ENCODE results near the gene PSPN. TPM values are rescaled to one million over a fixed set of nuclear protein-coding genes. Genes with fewer than 3 reads are reported as not detected.
"Not testable (repeated sequence)": the region's sequence is repeated elsewhere in the genome, so short reads cannot be mapped to it uniquely, and the experiment has no call there.

The PSPN gene
- total RNA-seq, 1 donor: 1.0 TPM

- H3K27me3 ChIP-seq (ENCODE audit: insufficient read depth, low read length): no peaks in the 10 kb centered on the region
- H3K4me3 ChIP-seq (ENCODE audit: low read length): no peak overlapping the region
- no peaks in the 10 kb centered on the region for H3K9me3 ChIP-seq (ENCODE audit: low read depth, low read length)
Measured at GRCh38 chr19:6413291-6413690, 37.6 kb upstream of the PSPN start.

GRCh38 chr19:6412447-6413091 lies 36.8 kb upstream of the PSPN start:
- H3K9me3 ChIP-seq (ENCODE audit: low read depth, low read length): no peaks in the 10 kb centered on the region
- H3K4me1 ChIP-seq (ENCODE audit: insufficient read depth, low read length): no peaks in the 10 kb centered on the region
- H3K27me3 ChIP-seq (ENCODE audit: insufficient read depth, low read length): no peaks in the 10 kb centered on the region
- no peak overlapping the region for H3K4me3 ChIP-seq (ENCODE audit: low read length)

More at GRCh38 chr19:6413291-6413690, 37.6 kb upstream of the PSPN start:
- H3K4me1 ChIP-seq (ENCODE audit: insufficient read depth, low read length): no peaks in the 10 kb centered on the region

- H3K4me3 ChIP-seq (ENCODE audit: low read length): no peak overlapping the region
- no peaks in the 10 kb centered on the region for H3K27me3 ChIP-seq (ENCODE audit: insufficient read depth, low read length)
- no peaks in the 10 kb centered on the region for H3K9me3 ChIP-seq (ENCODE audit: low read depth, low read length)
- no peaks in the 10 kb centered on the region for H3K4me1 ChIP-seq (ENCODE audit: insufficient read depth, low read length)
Measured at GRCh38 chr19:6412061-6412446, 36.3 kb upstream of the PSPN start.

- Histone ChIP-seq H3K27me3 (ENCODE audit: insufficient read depth, low read length) (no peaks in the 10 kb centered on the region), H3K4me1 (ENCODE audit: insufficient read depth, low read length) (no peaks in the 10 kb centered on the region), H3K9me3 (ENCODE audit: low read depth, low read length) (no peaks in the 10 kb centered on the region), H3K4me3 (ENCODE audit: low read length) (no peak overlapping the region)
Measured at GRCh38 chr19:6409346-6409745, 33.6 kb upstream of the PSPN start.

- Histone ChIP-seq H3K4me3 (ENCODE audit: low read length) (no peak overlapping the region), H3K4me1 (ENCODE audit: insufficient read depth, low read length) (no peaks in the 10 kb centered on the region), H3K27me3 (ENCODE audit: insufficient read depth, low read length) (no peaks in the 10 kb centered on the region), H3K9me3 (ENCODE audit: low read depth, low read length) (no peaks in the 10 kb centered on the region)
Measured at GRCh38 chr19:6406401-6406800, 30.7 kb upstream of the PSPN start.

GRCh38 chr19:6402837-6403608 lies 27.3 kb upstream of the PSPN start:
- no peaks in the 10 kb centered on the region for H3K4me1 ChIP-seq (ENCODE audit: insufficient read depth, low read length)
- H3K4me3 ChIP-seq (ENCODE audit: low read length): no peak overlapping the region
- H3K9me3 ChIP-seq (ENCODE audit: low read depth, low read length): no peaks in the 10 kb centered on the region
- no peaks in the 10 kb centered on the region for H3K27me3 ChIP-seq (ENCODE audit: insufficient read depth, low read length)

GRCh38 chr19:6402058-6402457 lies 26.3 kb upstream of the PSPN start:
- H3K4me1 ChIP-seq (ENCODE audit: insufficient read depth, low read length): no peaks in the 10 kb centered on the region

GRCh38 chr19:6400062-6400944 lies 24.6 kb upstream of the PSPN start:
- not testable (repeated sequence) for H3K4me1 ChIP-seq (ENCODE audit: insufficient read depth, low read length); H3K9me3 ChIP-seq (ENCODE audit: low read depth, low read length); H3K4me3 ChIP-seq (ENCODE audit: low read length); H3K27me3 ChIP-seq (ENCODE audit: insufficient read depth, low read length)

More at GRCh38 chr19:6402058-6402457, 26.3 kb upstream of the PSPN start:
- Histone ChIP-seq H3K4me3 (ENCODE audit: low read length) (no peak overlapping the region), H3K9me3 (ENCODE audit: low read depth, low read length) (no peaks in the 10 kb centered on the region), H3K27me3 (ENCODE audit: insufficient read depth, low read length) (no peaks in the 10 kb centered on the region)

- H3K4me3 ChIP-seq (ENCODE audit: low read length): no peak overlapping the region
- peaks cover 19% of the 10 kb centered on the region for H3K4me1 ChIP-seq (ENCODE audit: insufficient read depth, low read length)
- no peaks in the 10 kb centered on the region for H3K9me3 ChIP-seq (ENCODE audit: low read depth, low read length)
- no peaks in the 10 kb centered on the region for H3K27me3 ChIP-seq (ENCODE audit: insufficient read depth, low read length)
Measured at GRCh38 chr19:6396305-6396704, 20.6 kb upstream of the PSPN start.

- Histone ChIP-seq H3K27me3 (ENCODE audit: insufficient read depth, low read length) (no peaks in the 10 kb centered on the region), H3K4me3 (ENCODE audit: low read length) (no peak overlapping the region), H3K4me1 (ENCODE audit: insufficient read depth, low read length) (peaks cover 19% of the 10 kb centered on the region), H3K9me3 (ENCODE audit: low read depth, low read length) (no peaks in the 10 kb centered on the region)
Measured at GRCh38 chr19:6394831-6395230, 19.1 kb upstream of the PSPN start.

- Histone ChIP-seq H3K9me3 (ENCODE audit: low read depth, low read length) (no peaks in the 10 kb centered on the region), H3K4me3 (ENCODE audit: low read length) (peak overlapping the region; percentile 88), H3K27me3 (ENCODE audit: insufficient read depth, low read length) (no peaks in the 10 kb centered on the region), H3K4me1 (ENCODE audit: insufficient read depth, low read length) (peaks cover 19% of the 10 kb centered on the region)
Measured at GRCh38 chr19:6393983-6394412, 18.3 kb upstream of the PSPN start.

- no peaks in the 10 kb centered on the region for H3K27me3 ChIP-seq (ENCODE audit: insufficient read depth, low read length)
- no peaks in the 10 kb centered on the region for H3K9me3 ChIP-seq (ENCODE audit: low read depth, low read length)
- H3K4me3 ChIP-seq (ENCODE audit: low read length): peak within 1 kb of the TSS; percentile 88
- H3K4me1 ChIP-seq (ENCODE audit: insufficient read depth, low read length): peaks cover 19% of the 10 kb centered on the region
Measured at GRCh38 chr19:6393074-6393982, 17.6 kb upstream of the PSPN start, which contains the start of gene GTF2F1. TSS of gene GTF2F1 (minus strand) at chr19:6393164. CDS start at chr19:6392995, 169 bp downstream.

- H3K4me3 ChIP-seq (ENCODE audit: low read length): peak overlapping the region; percentile 88
- peaks cover 19% of the 10 kb centered on the region for H3K4me1 ChIP-seq (ENCODE audit: insufficient read depth, low read length)
- no peaks in the 10 kb centered on the region for H3K27me3 ChIP-seq (ENCODE audit: insufficient read depth, low read length)
- no peaks in the 10 kb centered on the region for H3K9me3 ChIP-seq (ENCODE audit: low read depth, low read length)
Measured at GRCh38 chr19:6392221-6393073, 16.7 kb upstream of the PSPN start.
